HEK293T (cell line): Measurements from ENCODE around the gene POMT1.
A peak's percentile ranks its signal among the peaks of the same experiment; 100 is the strongest.

Experiments
- CTCF ChIA-PET: fragments of 350-600 bp; formaldehyde crosslinking; extraction: SDS; loops from one replicate; lab custom pipeline; 2021; ENCODE audit warnings: antibody characterized with exemption, inconsistent platforms; lab: Yijun Ruan, JAX
- POLR2A ChIA-PET: fragments of 350-600 bp; formaldehyde crosslinking; extraction: SDS; loops from one replicate; lab custom pipeline; 2020; ENCODE audit warnings: antibody characterized with exemption, inconsistent platforms; lab: Yijun Ruan, JAX
- DNase-seq: peaks from one replicate; pipeline ENCODE4 v3.0.0; 2012; ENCODE audit warnings: mixed read lengths; ENCODE audit errors: extremely low spot score
- ARNT ChIP-seq: fragments of 450-650 bp; IDR thresholded peaks from 2 replicates; pipeline ENCODE4 v1.6.1; 2017; ENCODE audit warnings: mild to moderate bottlenecking
- BHLHE40 ChIP-seq: fragments of 450-650 bp; IDR thresholded peaks from 2 replicates; pipeline ENCODE4 v1.6.1; 2016; ENCODE audit warnings: mild to moderate bottlenecking, moderate library complexity, borderline replicate concordance
- CTBP1 ChIP-seq: fragments of 450-650 bp; IDR thresholded peaks from 2 replicates; pipeline ENCODE4 v1.6.1; 2016; ENCODE audit warnings: borderline replicate concordance
- ELF4 ChIP-seq: fragments of 450-650 bp; IDR thresholded peaks from 2 replicates; pipeline ENCODE4 v1.6.1; 2017; ENCODE audit warnings: antibody characterized with exemption
- FOXA1 ChIP-seq: fragments of 450-650 bp; IDR thresholded peaks from 2 replicates; pipeline ENCODE4 v1.6.1; 2016; ENCODE audit warnings: mild to moderate bottlenecking
- FOXK2 ChIP-seq: fragments of 450-650 bp; IDR thresholded peaks from 2 replicates; pipeline ENCODE4 v1.6.1; 2016; ENCODE audit warnings: mild to moderate bottlenecking
- FOXM1 ChIP-seq: fragments of 450-650 bp; IDR thresholded peaks from 2 replicates; pipeline ENCODE4 v1.6.1; 2017; ENCODE audit warnings: mild to moderate bottlenecking, borderline replicate concordance
- HDGF ChIP-seq: fragments of 450-650 bp; IDR thresholded peaks from 2 replicates; pipeline ENCODE4 v1.6.1; 2017; ENCODE audit warnings: antibody characterized with exemption, borderline replicate concordance
- L3MBTL2 ChIP-seq: fragments of 450-650 bp; conservative IDR thresholded peaks from 2 replicates; pipeline ENCODE4 v1.6.1; 2016; ENCODE audit warnings: mild to moderate bottlenecking
- LEF1 ChIP-seq: fragments of 450-650 bp; IDR thresholded peaks from 2 replicates; pipeline ENCODE4 v1.6.1; 2017; ENCODE audit warnings: mild to moderate bottlenecking, borderline replicate concordance
- NFRKB ChIP-seq: fragments of 450-650 bp; IDR thresholded peaks from 2 replicates; pipeline ENCODE4 v1.6.1; 2016; ENCODE audit warnings: mild to moderate bottlenecking, moderate library complexity
- SP1 ChIP-seq: fragments of 450-650 bp; IDR thresholded peaks from 2 replicates; pipeline ENCODE4 v1.6.1; 2017
- SUZ12 ChIP-seq: fragments of 450-650 bp; IDR thresholded peaks from 2 replicates; pipeline ENCODE4 v1.6.1; 2016; ENCODE audit warnings: mild to moderate bottlenecking
- TARDBP ChIP-seq: fragments of 450-650 bp; IDR thresholded peaks from 2 replicates; pipeline ENCODE4 v1.6.1; 2016
- ZNF384 ChIP-seq: fragments of 450-650 bp; IDR thresholded peaks from 2 replicates; pipeline ENCODE4 v1.6.1; 2016
- TF ChIP-seq, protein P1 (sequence below): fragments of 450-650 bp; IDR thresholded peaks from 2 replicates; pipeline ENCODE4 v1.6.1; 2016

POMT1 gene

DNA sequence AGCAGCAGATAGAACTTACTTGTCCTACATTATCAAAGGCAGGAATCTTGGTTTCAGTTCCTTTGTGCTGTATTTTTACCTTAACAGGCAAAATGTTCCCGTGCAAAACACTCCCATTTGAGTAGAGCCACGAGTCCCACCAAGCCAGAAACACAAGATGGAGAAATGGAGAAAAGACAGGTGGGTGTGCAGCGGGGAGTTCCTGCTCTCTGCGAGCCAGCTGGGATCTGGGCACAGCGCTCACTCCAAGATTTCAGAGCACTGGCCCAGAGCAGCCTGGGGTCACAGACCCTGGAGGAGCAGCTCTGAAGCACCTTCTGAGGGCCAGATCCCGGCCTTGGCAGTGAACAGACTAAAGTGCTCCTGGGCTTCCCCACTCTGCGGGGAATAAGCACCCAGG lies 25.5 kb downstream of the POMT1 start:
- TF ChIP-seq LEF1: no peak
- no peak for TF ChIP-seq SUZ12
- TF ChIP-seq FOXM1: no peak
- no peak for TF ChIP-seq L3MBTL2
- TF ChIP-seq ZNF384: no peak
- TF ChIP-seq, protein P1, sequence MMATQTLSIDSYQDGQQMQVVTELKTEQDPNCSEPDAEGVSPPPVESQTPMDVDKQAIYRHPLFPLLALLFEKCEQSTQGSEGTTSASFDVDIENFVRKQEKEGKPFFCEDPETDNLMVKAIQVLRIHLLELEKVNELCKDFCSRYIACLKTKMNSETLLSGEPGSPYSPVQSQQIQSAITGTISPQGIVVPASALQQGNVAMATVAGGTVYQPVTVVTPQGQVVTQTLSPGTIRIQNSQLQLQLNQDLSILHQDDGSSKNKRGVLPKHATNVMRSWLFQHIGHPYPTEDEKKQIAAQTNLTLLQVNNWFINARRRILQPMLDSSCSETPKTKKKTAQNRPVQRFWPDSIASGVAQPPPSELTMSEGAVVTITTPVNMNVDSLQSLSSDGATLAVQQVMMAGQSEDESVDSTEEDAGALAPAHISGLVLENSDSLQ: no peak
- no peak for TF ChIP-seq BHLHE40
- no peak for TF ChIP-seq CTBP1
- no peak for TF ChIP-seq FOXK2
- ChIA-PET POLR2A (no interaction called here), CTCF (no interaction called here)
- no peak for DNase-seq

DNA sequence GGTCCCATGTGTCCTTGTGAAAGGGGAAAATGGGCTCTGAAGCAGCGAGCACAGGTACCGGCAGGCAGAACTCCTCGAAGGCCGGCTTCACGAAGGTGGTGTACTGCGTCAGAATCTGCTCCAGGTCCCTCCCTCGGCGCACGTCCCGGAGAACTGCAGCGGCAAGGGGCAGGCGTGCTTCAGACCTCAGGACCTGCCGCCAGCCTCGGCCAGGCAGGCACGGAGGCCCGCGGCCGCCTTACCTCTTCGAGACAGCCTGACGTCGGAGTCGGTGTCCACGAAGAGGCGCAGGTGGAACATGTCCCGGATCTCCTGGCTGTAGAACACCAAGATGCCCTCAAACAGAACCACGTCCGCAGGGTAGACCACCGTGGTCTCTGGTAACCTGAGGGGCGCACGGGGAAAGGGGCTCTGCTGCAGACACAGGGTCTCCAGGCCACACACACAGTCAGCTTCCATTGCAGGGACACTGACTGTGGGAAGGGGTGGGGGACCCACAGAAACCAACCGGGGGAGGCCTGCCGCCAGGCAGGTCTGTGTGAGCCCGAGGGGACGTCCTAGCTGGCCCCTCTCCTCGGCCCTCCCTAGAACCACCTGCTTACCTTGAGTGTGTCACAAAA lies 26.3 kb downstream of the POMT1 start:
- ChIA-PET POLR2A (no interaction called here), CTCF (no interaction called here)
- TF ChIP-seq SP1: no peak
- no peak for TF ChIP-seq CTBP1
- no peak for TF ChIP-seq SUZ12
- TF ChIP-seq, protein P1: no peak
- no peak for TF ChIP-seq NFRKB
- no peak for TF ChIP-seq FOXK2
- TF ChIP-seq FOXA1: no peak
- no peak for TF ChIP-seq FOXM1
- no peak for TF ChIP-seq ZNF384
- TF ChIP-seq L3MBTL2: no peak
- TF ChIP-seq HDGF: no peak
- TF ChIP-seq ELF4: no peak
- no peak for TF ChIP-seq BHLHE40
- TF ChIP-seq ARNT: no peak
- no peak for TF ChIP-seq TARDBP
- no peak for DNase-seq

DNA sequence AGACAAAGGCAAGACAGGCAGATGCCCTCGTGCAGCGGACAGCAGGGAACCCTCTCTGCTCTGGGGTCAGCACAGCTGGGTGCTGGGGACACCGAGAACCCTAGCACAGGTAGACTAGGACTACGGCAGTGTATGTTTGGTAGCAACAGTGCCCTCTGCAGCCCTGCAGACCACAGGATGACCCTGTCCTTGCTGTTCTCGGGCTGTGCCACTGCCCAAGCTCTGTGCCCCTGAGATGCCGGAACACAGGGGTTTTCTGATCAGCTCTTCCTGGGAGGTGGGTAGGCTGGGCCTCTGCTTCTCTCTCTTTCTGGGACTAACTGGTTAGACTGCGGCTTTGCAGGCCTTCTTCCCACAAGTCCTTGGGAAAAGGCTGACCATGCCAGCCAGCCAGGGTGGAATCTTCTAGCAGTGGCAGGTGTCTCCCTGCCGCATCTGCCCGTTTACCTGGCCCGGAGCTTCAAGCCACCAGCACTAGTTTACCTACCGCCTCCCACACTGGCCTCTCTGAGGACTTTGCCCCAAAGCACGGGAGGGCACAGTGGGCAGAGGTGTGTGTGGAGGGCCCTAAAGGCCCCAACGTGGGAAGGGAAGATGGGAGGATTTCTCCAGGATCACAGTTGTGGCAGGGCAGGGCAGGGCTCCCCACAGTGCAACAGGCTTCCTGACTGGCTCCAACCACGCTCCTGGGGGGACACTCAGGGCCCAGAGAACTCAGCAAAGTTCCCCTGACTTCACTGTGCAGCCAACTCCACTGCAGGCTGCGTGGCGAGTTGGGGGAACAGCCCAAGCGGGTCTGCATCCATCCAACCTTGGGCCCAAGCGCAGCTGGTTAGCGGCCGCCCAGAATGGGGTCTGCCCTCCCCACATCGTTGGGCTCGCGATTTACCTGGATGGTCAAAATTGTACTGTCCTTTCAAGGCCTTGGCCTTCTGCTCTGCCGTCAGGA lies 27.2 kb downstream of the POMT1 start:
- ChIA-PET CTCF (no interaction called here), POLR2A (interaction anchor here (0.8 kb wide), 1 partner anchor 17 kb away, joined by 3 read pairs; no protein-coding TSS in a partner anchor)
- TF ChIP-seq SP1 (no peak), LEF1 (no peak), ARNT (no peak), FOXM1 (no peak)
- no peak for DNase-seq

DNA sequence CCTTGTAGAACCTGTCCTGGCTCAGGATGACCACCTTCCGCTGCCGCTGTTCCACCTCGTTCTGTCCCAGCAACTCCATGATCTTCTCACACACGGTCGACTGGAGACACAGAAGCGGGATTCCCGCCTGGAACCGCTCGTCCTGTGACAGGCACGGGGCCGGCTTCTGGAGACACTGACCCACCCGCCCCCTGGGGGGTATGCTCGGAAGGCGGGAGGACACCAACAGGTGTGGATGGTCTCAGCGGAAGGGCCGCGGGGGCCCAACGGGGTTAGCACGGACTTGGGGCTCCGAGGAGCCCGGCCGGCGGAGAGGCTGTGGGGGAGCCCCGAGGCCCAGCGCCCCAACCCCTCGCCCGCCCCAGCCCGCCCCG lies 27.8 kb downstream of the POMT1 start:
- TF ChIP-seq CTBP1: no peak
- peak; percentile 72 for TF ChIP-seq L3MBTL2
- POLR2A ChIA-PET: interaction anchor here (1.0 to 1.3 kb wide), 3 partner anchors 14 to 214 kb away, joined by 3 to 4 read pairs (median 3); partner anchors contain the start of gene PRRT1B
- CTCF ChIA-PET: no interaction called here
- DNase-seq: peak; percentile 66

DNA sequence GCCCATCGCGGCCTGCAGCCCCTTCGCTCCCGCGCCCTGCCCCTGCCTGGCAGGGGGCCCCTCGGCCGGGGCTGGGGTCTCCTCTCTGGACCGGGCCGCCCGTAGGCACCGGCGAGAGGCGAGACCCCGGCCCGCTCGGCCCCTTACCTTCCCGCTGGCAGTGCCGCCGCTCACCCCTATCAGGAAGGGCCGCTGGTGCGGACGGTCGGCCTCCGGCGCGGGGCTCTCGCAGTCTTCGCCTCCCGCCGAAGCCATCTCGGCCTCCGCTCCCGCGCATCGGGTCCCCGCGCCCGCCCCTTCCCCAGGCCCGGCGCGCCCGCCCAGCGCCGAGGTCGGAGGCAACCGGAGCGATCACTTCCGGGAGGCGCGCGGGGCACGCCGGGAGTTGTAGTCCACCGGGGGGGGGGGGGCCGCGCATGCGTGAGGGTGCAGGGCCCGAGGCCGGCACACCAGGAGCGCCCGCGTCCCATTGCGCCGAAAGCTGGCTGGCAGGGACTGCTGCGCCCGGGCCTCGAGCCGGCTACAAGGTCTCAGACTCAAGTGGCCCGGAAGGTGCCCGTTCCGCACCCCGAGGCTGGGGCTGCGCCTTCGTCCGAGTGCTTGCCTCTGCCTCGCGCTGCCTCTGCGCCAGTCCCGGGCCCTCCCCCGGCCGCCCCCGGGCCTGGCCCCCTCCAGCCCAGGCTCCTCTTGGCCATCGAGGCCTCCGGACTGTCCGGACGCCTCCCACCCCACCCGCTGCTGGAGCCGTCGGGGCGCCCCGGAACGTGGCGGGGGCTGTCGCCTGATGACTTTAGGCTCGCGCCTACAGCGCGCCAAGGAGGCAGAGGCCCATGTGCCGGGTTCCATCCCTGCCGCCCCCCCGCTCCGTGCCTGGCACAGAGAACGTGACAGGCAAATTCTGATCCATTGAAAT lies 28.5 kb downstream of the POMT1 start, which contains the start of gene UCK1:
TSS of gene UCK1 (minus strand) at position 344 of the 913 bp plus-strand sequence. CDS start at position 255, 89 bp downstream.
- peak; percentile 97 for DNase-seq
- ChIA-PET CTCF (no interaction called here), POLR2A (interaction anchor here (1.0 to 1.8 kb wide), 4 partner anchors 13 to 214 kb away, joined by 3 to 6 read pairs (median 4); partner anchors contain the start of gene PRRT1B)
- TF ChIP-seq SUZ12 (no peak), SP1 (no peak), ELF4 (no peak; the same call in 1 of the 2 replicates), CTBP1 (no peak), BHLHE40 (no peak), L3MBTL2 (peak; percentile 57)

DNA sequence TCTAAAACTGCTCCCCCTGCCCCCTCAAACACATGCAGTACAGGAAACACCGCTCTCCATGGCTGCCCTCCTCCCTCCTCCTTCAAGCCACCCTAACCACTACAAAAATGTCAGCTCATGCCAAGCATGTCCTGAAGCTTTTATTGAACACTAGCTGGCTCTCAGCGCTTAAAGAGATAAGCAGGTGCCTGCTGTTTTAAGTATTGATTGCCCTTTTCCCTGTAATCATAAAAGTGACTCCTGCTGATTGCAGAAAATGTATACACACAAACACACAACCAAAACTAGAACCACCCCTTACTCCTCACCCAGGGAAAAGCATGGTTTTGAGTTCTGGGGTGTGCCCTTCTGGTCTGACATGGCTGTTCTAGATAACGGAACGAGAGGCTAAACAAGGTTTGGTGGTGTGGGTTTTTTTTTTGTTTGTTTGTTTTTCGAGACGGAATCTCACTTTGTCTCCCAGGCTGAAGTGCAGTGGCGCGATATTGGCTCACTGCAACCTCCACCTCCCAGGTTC lies 32.1 kb downstream of the POMT1 start:
- ChIA-PET POLR2A (no interaction called here), CTCF (no interaction called here)
- no peak for DNase-seq
- TF ChIP-seq FOXM1 (no peak), NFRKB (no peak), ZNF384 (no peak), CTBP1 (no peak), BHLHE40 (no peak), ELF4 (no peak), ARNT (no peak), L3MBTL2 (no peak)
- TF ChIP-seq, protein P1: peak; percentile 29; the same call in 1 of the 2 replicates
